Measurements from ENCODE around the gene OR52K2.
"Not testable (repeated sequence)": the region's sequence is repeated elsewhere in the genome, so short reads cannot be mapped to it uniquely, and the experiment has no call there.

The OR52K2 gene

DNA sequence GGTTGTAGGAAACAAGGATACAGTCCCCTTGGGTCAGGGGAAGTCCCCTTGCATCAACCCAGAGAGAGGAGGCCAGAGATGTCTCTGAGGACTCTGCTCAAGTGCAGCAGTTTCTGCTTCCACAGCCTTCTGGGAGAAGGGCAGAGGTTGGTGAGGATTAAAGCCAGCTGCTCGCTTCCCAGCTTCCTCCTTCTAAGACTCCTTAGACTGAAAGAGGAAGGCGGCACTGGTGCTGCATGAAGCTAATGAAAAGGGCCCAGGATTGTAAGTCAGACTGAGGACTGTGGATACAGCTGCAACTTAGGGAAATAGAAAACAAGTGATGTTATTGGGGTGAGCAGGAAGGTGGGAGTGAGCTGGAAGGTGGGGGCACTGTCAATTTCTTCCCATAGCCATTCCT is 33.4 kb downstream of the OR52K2 start, which contains the start of gene OR52K1:
Gene OR52K1 (plus strand): TSS at position 202 of the 400 bp plus-strand sequence. CDS start 6,255 bp downstream, outside the sequence.
- Histone ChIP-seq H3K27ac (ENCODE audit: low read length) (no peak within 1 kb of the TSS), H3K36me3 (ENCODE audit: control insufficient read depth, low read depth, low read length) (no peaks in the 10 kb centered on the region), H3K4me3 (ENCODE audit: low read length) (no peak within 1 kb of the TSS), H3K9me3 (ENCODE audit: control insufficient read depth, low read depth, low read length) (no peaks in the 10 kb centered on the region), H3K9ac (ENCODE audit: low read length) (no peak within 1 kb of the TSS), H3K27me3 (ENCODE audit: control insufficient read depth, insufficient read depth, low read length) (no peaks in the 10 kb centered on the region), H3K4me1 (ENCODE audit: control insufficient read depth, low read depth, low read length) (no peaks in the 10 kb centered on the region)

DNA sequence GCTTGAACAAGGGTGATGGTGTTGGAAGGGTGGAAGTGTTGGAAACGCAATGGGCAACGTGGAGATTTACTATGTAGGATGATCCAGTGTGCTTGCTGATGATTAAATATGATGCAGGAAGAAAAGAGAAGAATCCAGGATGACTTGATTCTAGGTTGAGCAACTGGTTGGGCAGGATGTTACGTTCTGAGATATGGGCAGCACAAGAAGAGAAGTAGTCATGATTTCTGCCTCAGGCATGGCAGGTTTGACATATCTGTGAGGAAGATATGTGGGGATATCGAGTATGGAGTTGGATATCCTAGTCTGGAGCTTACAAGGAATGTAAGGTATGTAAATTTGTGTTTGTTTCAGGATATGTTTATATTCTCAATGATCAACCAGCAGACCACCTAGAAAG is 35.2 kb downstream of the OR52K2 start:
- Histone ChIP-seq H3K9ac (ENCODE audit: low read length) (no peak overlapping the region), H3K36me3 (ENCODE audit: control insufficient read depth, low read depth, low read length) (no peaks in the 10 kb centered on the region), H3K9me3 (ENCODE audit: control insufficient read depth, low read depth, low read length) (no peaks in the 10 kb centered on the region), H3K4me3 (ENCODE audit: low read length) (no peak overlapping the region), H3K27ac (ENCODE audit: low read length) (no peak overlapping the region), H3K4me1 (ENCODE audit: control insufficient read depth, low read depth, low read length) (no peaks in the 10 kb centered on the region), H3K27me3 (ENCODE audit: control insufficient read depth, insufficient read depth, low read length) (no peaks in the 10 kb centered on the region)

DNA sequence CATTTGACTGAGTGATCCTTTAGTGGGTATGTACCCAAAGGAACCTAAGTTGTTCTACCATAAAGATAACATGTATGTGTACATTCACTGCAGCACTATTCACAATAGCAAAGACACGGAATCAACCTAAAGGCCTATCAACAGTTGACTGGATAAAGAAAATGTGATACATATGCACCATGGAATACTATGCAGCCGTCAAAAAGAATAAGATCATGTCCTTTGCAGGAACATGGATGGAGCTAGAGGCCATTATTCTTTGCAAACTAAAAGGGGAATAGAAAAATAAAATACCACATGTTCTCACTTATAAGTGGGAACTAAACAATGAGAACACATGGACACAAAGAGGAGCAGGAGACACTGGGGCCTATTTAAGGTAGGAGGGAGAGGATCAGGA is 42.3 kb downstream of the OR52K2 start:
- H3K4me1 ChIP-seq (ENCODE audit: control insufficient read depth, low read depth, low read length); H3K9ac ChIP-seq (ENCODE audit: low read length); H3K9me3 ChIP-seq (ENCODE audit: control insufficient read depth, low read depth, low read length); H3K4me3 ChIP-seq (ENCODE audit: low read length); H3K36me3 ChIP-seq (ENCODE audit: control insufficient read depth, low read depth, low read length); H3K27ac ChIP-seq (ENCODE audit: low read length); H3K27me3 ChIP-seq (ENCODE audit: control insufficient read depth, insufficient read depth, low read length): not testable (repeated sequence)

DNA sequence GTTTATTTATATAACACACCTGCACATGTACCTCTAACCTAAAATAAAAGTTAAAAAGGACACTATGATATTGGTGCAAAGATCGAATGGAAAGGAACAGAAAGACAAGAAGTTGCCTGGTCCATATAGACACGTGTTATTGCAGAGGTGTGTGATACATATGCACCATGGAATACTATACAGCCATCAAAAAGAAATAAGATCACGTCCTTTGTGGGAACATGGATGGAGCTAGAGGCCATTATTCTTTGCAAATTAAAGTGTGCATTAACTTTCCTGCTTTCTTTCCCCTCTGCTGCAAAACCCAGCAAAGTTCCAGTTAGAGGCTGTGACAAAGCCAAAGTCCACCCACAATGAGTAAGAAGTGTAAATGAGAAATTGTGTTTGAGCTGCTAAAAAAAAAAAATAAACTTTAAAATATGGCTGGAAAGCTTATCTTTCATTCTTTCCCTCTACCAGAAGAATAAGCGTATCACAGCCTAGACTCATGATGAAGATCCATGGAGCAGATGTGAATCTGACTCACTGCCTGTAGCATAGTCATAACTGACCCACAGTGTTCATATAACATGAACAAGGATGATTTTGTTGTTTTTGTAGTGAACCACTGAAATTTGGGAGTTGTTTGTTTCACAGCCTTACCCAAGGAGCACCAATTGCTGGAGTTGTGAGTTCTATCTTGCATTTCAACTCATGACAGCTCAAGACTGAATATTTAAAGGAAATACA is 42.9 kb downstream of the OR52K2 start:
- Histone ChIP-seq H3K4me3 (ENCODE audit: low read length) (no peak overlapping the region), H3K27me3 (ENCODE audit: control insufficient read depth, insufficient read depth, low read length) (no peaks in the 10 kb centered on the region), H3K4me1 (ENCODE audit: control insufficient read depth, low read depth, low read length) (no peaks in the 10 kb centered on the region), H3K27ac (ENCODE audit: low read length) (no peak overlapping the region), H3K36me3 (ENCODE audit: control insufficient read depth, low read depth, low read length) (no peaks in the 10 kb centered on the region), H3K9ac (ENCODE audit: low read length) (no peak overlapping the region), H3K9me3 (ENCODE audit: control insufficient read depth, low read depth, low read length) (no peaks in the 10 kb centered on the region)

DNA sequence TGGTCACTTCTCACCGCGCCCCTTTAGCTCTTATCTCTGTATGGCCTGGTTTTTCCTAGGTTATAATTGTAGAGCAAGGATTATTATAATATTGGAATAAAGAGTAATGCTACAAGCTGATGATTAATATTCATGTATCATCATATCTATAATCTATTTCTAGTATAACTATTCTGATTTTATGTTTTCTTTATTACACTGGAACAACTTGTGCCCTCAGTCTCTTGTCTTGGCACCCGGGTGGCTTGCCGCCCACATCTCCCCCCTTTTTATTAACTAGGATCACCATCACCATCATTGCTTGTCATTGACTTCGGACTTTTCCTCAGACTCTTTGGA is 44.4 kb downstream of the OR52K2 start:
- Histone ChIP-seq H3K27me3 (ENCODE audit: control insufficient read depth, insufficient read depth, low read length) (no peaks in the 10 kb centered on the region), H3K9ac (ENCODE audit: low read length) (no peak overlapping the region), H3K4me3 (ENCODE audit: low read length) (no peak overlapping the region), H3K9me3 (ENCODE audit: control insufficient read depth, low read depth, low read length) (no peaks in the 10 kb centered on the region), H3K27ac (ENCODE audit: low read length) (no peak overlapping the region), H3K4me1 (ENCODE audit: control insufficient read depth, low read depth, low read length) (no peaks in the 10 kb centered on the region), H3K36me3 (ENCODE audit: control insufficient read depth, low read depth, low read length) (no peaks in the 10 kb centered on the region)

DNA sequence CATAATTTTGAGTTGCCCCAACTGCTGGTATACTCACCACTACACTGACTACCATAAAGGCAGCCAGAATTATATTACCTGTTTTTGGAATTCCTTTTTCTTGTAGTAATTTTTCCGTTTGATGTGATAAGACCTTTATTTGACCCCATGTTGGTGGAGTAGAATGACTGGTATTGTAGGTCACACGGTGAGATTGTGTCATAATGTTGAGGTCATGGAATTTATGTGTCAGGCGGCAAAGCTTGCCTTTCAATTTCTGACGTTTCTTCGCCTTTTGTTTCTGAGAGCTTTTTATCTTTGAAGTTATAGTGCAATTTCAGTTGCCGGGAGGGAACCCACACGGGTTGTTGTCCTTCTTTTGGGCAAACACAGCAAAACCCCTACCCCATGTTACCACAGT is 46.4 kb downstream of the OR52K2 start:
- Histone ChIP-seq H3K4me3 (ENCODE audit: low read length) (no peak overlapping the region), H3K36me3 (ENCODE audit: control insufficient read depth, low read depth, low read length) (no peaks in the 10 kb centered on the region), H3K4me1 (ENCODE audit: control insufficient read depth, low read depth, low read length) (no peaks in the 10 kb centered on the region), H3K27ac (ENCODE audit: low read length) (no peak overlapping the region), H3K9ac (ENCODE audit: low read length) (no peak overlapping the region), H3K9me3 (ENCODE audit: control insufficient read depth, low read depth, low read length) (no peaks in the 10 kb centered on the region), H3K27me3 (ENCODE audit: control insufficient read depth, insufficient read depth, low read length) (no peaks in the 10 kb centered on the region)

DNA sequence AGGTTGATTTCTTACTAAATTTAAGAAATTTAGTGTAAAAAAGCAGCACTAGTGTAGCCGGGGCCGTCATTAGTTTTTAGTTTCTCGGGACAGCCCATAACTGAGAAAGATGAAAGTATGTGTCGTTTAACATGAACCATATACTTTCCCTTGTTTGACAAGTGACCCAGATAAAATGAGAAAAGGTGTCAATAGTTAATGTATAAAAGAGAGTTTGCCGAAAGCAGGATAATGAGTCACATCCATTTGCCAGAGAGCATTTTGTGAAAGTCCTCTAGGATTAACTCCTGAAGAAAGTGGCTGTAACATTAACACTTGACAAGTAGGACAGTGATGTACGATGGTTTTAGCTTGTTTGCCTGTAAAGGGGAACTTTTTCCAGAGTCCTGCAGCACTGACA is 46.9 kb downstream of the OR52K2 start:
- H3K27ac ChIP-seq (ENCODE audit: low read length), result no peak overlapping the region
- H3K4me3 ChIP-seq (ENCODE audit: low read length), result no peak overlapping the region
- H3K9ac ChIP-seq (ENCODE audit: low read length), result no peak overlapping the region
- no peaks in the 10 kb centered on the region for H3K9me3 ChIP-seq (ENCODE audit: control insufficient read depth, low read depth, low read length)
- H3K36me3 ChIP-seq (ENCODE audit: control insufficient read depth, low read depth, low read length), result no peaks in the 10 kb centered on the region
- no peaks in the 10 kb centered on the region for H3K4me1 ChIP-seq (ENCODE audit: control insufficient read depth, low read depth, low read length)
- no peaks in the 10 kb centered on the region for H3K27me3 ChIP-seq (ENCODE audit: control insufficient read depth, insufficient read depth, low read length)

DNA sequence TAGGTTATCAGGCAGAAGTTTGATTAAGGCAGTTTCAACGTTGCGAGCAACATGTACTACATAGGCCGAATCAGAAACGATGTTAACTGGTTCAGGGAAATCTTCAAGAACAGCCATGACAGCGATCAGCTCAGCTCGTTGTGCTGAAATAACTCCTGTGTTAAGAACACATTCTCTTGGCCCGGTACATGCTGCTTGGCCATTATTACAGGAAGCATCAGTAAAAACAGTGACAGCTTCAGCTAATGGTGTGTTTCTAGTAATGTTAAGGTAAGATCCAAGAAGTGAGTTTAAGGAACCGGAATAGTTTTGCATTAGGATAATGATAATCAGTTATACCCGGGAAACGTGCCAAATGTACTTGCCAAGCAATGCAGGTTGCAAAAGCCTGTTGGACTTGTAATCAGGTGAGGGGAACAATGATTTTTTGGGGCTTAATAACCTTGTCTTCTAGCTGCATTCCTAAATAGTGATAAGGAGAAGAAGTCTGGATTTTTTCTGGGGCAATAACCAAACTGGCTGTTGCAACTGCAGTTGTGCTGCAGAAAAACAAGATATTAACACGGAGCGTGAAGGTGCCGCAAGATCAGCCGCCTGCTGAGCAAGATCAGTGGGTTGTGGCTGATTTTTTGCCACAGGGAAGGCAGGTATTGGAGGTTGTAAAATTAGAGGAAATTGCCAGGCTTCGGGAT is 47.6 kb downstream of the OR52K2 start:
- H3K27ac ChIP-seq (ENCODE audit: low read length), result no peak overlapping the region
- H3K4me1 ChIP-seq (ENCODE audit: control insufficient read depth, low read depth, low read length), result no peaks in the 10 kb centered on the region
- H3K27me3 ChIP-seq (ENCODE audit: control insufficient read depth, insufficient read depth, low read length), result no peaks in the 10 kb centered on the region
- H3K4me3 ChIP-seq (ENCODE audit: low read length), result no peak overlapping the region
- H3K9me3 ChIP-seq (ENCODE audit: control insufficient read depth, low read depth, low read length), result no peaks in the 10 kb centered on the region
- H3K9ac ChIP-seq (ENCODE audit: low read length), result no peak overlapping the region
- no peaks in the 10 kb centered on the region for H3K36me3 ChIP-seq (ENCODE audit: control insufficient read depth, low read depth, low read length)
